SH-SY5Y (cell line): Measurements from ENCODE around the gene TEX14.

ENCODE experiments used
- GATA2 ChIP-seq: IDR thresholded peaks from 2 replicates; pipeline ENCODE4 v1.6.1; 2011; ENCODE audit warnings: mild to moderate bottlenecking, low read depth, low read length
- GATA3 ChIP-seq: IDR thresholded peaks from 2 replicates; pipeline ENCODE4 v1.6.1; 2011; ENCODE audit warnings: low read depth, mild to moderate bottlenecking, low read length, moderate library complexity

DNA sequence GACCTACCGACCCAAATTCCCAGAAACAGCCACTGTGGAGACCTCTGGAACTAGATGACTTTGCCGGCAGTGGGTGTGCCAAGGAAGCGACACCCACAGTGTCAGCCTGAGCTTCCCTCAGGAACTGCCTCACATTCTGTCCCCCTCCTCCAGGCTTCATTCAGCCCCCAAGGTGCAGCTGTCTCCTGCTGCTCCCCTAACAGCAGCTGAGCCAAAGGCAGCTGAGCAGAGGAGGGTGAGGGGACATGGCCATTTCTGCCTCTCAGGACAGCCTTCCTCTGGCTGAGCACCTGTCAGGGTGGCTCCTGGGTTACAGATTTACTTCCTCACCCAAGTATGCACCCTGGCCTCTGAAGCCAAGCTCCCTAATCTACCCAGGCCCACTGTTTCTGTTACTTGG lies 155.3 kb downstream of the TEX14 start:
- TF ChIP-seq GATA2 (no peak), GATA3 (no peak)
